HUES64 (cell line): ENCODE measurements around the gene LMF2.

Experiments used
- H3K27ac ChIP-seq: 2 replicates; pipeline ENCODE4 v1.7.0; 2013; ENCODE audit warnings: low read depth, low read length, inconsistent platforms
- H3K27me3 ChIP-seq: 2 replicates; pipeline ENCODE4 v1.6.1; 2013; ENCODE audit warnings: mild to moderate bottlenecking, low read length; ENCODE audit not compliant: insufficient read depth
- H3K36me3 ChIP-seq: 2 replicates; pipeline ENCODE4 v1.6.1; 2013; ENCODE audit warnings: mild to moderate bottlenecking, low read length; ENCODE audit not compliant: insufficient read depth
- H3K4me1 ChIP-seq: 2 replicates; pipeline ENCODE4 v1.6.1; 2013; ENCODE audit warnings: mild to moderate bottlenecking, low read length, moderate library complexity; ENCODE audit not compliant: insufficient read depth
- H3K4me3 ChIP-seq: 2 replicates; pipeline ENCODE4 v1.5.1; 2013; ENCODE audit warnings: mild to moderate bottlenecking, low read length, moderate library complexity
- H3K9ac ChIP-seq: 2 replicates; pipeline ENCODE4 v1.6.1; 2013; ENCODE audit warnings: mild to moderate bottlenecking, low read depth, low read length
- H3K9me3 ChIP-seq: 2 replicates; pipeline ENCODE4 v1.6.1; 2013; ENCODE audit warnings: low read depth, low read length; ENCODE audit not compliant: insufficient read depth
- WGBS: fragments of 150-250, 120-280 bp; methylation state at CpG from one replicate; pipeline ENCODE4 v1.1.7; 2013; ENCODE audit warnings: missing lambda C conversion rate; 5-methylcytosine and 5-hydroxymethylcytosine counted together

The LMF2 gene

GRCh38 chr22:50467341-50467740 lies 40.2 kb downstream of the LMF2 start:
- H3K36me3 ChIP-seq, result peaks cover 54% of the 10 kb centered on the region
- no peaks in the 10 kb centered on the region for H3K27me3 ChIP-seq
- H3K4me3 ChIP-seq, result no peak overlapping the region
- no peaks in the 10 kb centered on the region for H3K9me3 ChIP-seq
- 94% methylated on average over 24 of the region's 24 CpGs for WGBS
- H3K9ac ChIP-seq, result no peak overlapping the region
- peaks cover 7% of the 10 kb centered on the region; the same call in 1 of the 2 replicates for H3K4me1 ChIP-seq
- H3K27ac ChIP-seq, result no peak overlapping the region

GRCh38 chr22:50465066-50465930 lies 42.2 kb downstream of the LMF2 start:
- Histone ChIP-seq H3K27me3 (no peaks in the 10 kb centered on the region), H3K27ac (no peak overlapping the region), H3K4me1 (peaks cover 3% of the 10 kb centered on the region; the same call in 1 of the 2 replicates), H3K9ac (no peak overlapping the region), H3K36me3 (peaks cover 73% of the 10 kb centered on the region), H3K4me3 (no peak overlapping the region), H3K9me3 (no peaks in the 10 kb centered on the region)
- WGBS, result 95% methylated on average over 30 of the region's 30 CpGs

- H3K36me3 ChIP-seq, result peaks cover 82% of the 10 kb centered on the region
- H3K27me3 ChIP-seq, result no peaks in the 10 kb centered on the region
- no peak overlapping the region for H3K9ac ChIP-seq
- H3K4me1 ChIP-seq, result no peaks in the 10 kb centered on the region
- H3K4me3 ChIP-seq, result no peak overlapping the region
- H3K9me3 ChIP-seq, result no peaks in the 10 kb centered on the region
- H3K27ac ChIP-seq, result no peak overlapping the region
- WGBS, result 93% methylated on average over 24 of the region's 24 CpGs
These were observed 43.1 kb downstream of the LMF2 start for GRCh38 chr22:50464451-50464850.

GRCh38 chr22:50463188-50463900 lies 44.2 kb downstream of the LMF2 start:
- Histone ChIP-seq H3K36me3 (peaks cover 93% of the 10 kb centered on the region), H3K4me3 (no peak overlapping the region), H3K27me3 (no peaks in the 10 kb centered on the region), H3K9me3 (no peaks in the 10 kb centered on the region), H3K27ac (no peak overlapping the region), H3K4me1 (no peaks in the 10 kb centered on the region), H3K9ac (no peak overlapping the region)
- 95% methylated on average over 28 of the region's 28 CpGs for WGBS

- Histone ChIP-seq H3K27me3 (no peaks in the 10 kb centered on the region), H3K4me1 (no peaks in the 10 kb centered on the region), H3K36me3 (peaks cover 91% of the 10 kb centered on the region), H3K4me3 (no peak overlapping the region), H3K9ac (no peak overlapping the region), H3K9me3 (no peaks in the 10 kb centered on the region), H3K27ac (no peak overlapping the region)
- WGBS, result 96% methylated on average over 30 of the region's 30 CpGs
These were observed 45.4 kb downstream of the LMF2 start for GRCh38 chr22:50461979-50462540.

GRCh38 chr22:50461536-50461935 lies 46.0 kb downstream of the LMF2 start:
- H3K27ac ChIP-seq, result no peak overlapping the region
- no peaks in the 10 kb centered on the region for H3K9me3 ChIP-seq
- WGBS, result 96% methylated on average over 26 of the region's 26 CpGs
- H3K9ac ChIP-seq, result no peak overlapping the region
- H3K27me3 ChIP-seq, result no peaks in the 10 kb centered on the region
- H3K36me3 ChIP-seq, result peaks cover 89% of the 10 kb centered on the region
- H3K4me3 ChIP-seq, result no peak overlapping the region
- H3K4me1 ChIP-seq, result no peaks in the 10 kb centered on the region

GRCh38 chr22:50460938-50461337 lies 46.6 kb downstream of the LMF2 start:
- Histone ChIP-seq H3K4me1 (no peaks in the 10 kb centered on the region), H3K9ac (no peak overlapping the region), H3K36me3 (peaks cover 86% of the 10 kb centered on the region), H3K4me3 (no peak overlapping the region), H3K9me3 (no peaks in the 10 kb centered on the region), H3K27me3 (no peaks in the 10 kb centered on the region), H3K27ac (no peak overlapping the region)
- WGBS, result 97% methylated on average over 17 of the region's 17 CpGs

- Histone ChIP-seq H3K9ac (no peak overlapping the region), H3K4me1 (no peaks in the 10 kb centered on the region), H3K36me3 (peaks cover 86% of the 10 kb centered on the region), H3K9me3 (no peaks in the 10 kb centered on the region), H3K27me3 (no peaks in the 10 kb centered on the region), H3K27ac (no peak overlapping the region), H3K4me3 (no peak overlapping the region)
- WGBS, result 95% methylated on average over 41 of the region's 41 CpGs
These were observed 47.9 kb downstream of the LMF2 start for GRCh38 chr22:50459496-50460140.

- Histone ChIP-seq H3K4me3 (no peak overlapping the region), H3K9me3 (no peaks in the 10 kb centered on the region), H3K27ac (no peak overlapping the region), H3K27me3 (no peaks in the 10 kb centered on the region), H3K9ac (no peak overlapping the region), H3K4me1 (no peaks in the 10 kb centered on the region), H3K36me3 (peaks cover 86% of the 10 kb centered on the region)
- WGBS, result 95% methylated on average over 22 of the region's 22 CpGs
These were observed 48.5 kb downstream of the LMF2 start for GRCh38 chr22:50459016-50459415.

GRCh38 chr22:50456466-50457234 lies 50.9 kb downstream of the LMF2 start:
- Histone ChIP-seq H3K36me3 (peaks cover 76% of the 10 kb centered on the region), H3K27me3 (no peaks in the 10 kb centered on the region), H3K27ac (no peak overlapping the region), H3K9me3 (no peaks in the 10 kb centered on the region), H3K4me3 (no peak overlapping the region), H3K4me1 (no peaks in the 10 kb centered on the region), H3K9ac (no peak overlapping the region)
- 90% methylated on average over 33 of the region's 34 CpGs for WGBS
